GM13976 (cell line): ENCODE results near the gene SLC22A3.

Experiments used
- DNase-seq: peaks from one replicate; pipeline ENCODE4 v3.0.0; 2012; ENCODE audit warnings: low spot score
- CTCF ChIP-seq: IDR thresholded peaks from 2 replicates; pipeline ENCODE4 v1.5.1; 2012; ENCODE audit warnings: borderline replicate concordance, mild to moderate bottlenecking; ENCODE audit not compliant: insufficient read depth; ENCODE audit errors: extremely low read depth, missing control alignments, control extremely low read depth
- in situ Hi-C: fragments of 300-500 bp; cut with MboI; formaldehyde crosslinking; loops from one replicate; pipeline ENCODE4 v1.12.0; 2022; ENCODE audit warnings: low sequenced_read_pairs, mixed read lengths, inconsistent platforms; ENCODE audit not compliant: unreplicated experiment

The SLC22A3 gene

DNA sequence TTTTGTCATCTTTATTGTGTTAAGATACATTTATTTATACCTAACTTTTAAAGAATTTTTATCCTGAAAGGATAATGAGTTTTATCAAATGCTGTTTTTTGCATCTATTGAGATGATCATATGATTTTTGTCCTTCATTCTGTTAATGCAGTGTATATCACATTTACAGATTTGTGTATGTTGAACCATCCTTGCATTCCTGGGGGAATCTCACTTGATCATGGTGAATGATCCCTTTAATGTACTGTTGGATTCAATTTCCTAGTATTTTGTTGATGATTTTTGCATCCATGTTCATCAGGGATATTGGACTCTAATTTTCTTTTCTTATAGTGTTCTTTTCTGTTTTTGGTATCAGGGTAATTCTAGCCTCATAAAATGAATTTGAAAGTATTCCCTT is 38.5 kb upstream of the SLC22A3 start:
- in situ Hi-C loops, result no loop called here
- no peak for DNase-seq
- TF ChIP-seq CTCF, result no peak

GRCh38 chr6:160312900-160313299 is 35.3 kb upstream of the SLC22A3 start:
- in situ Hi-C loops, result no loop called here
- TF ChIP-seq CTCF, result no peak
- no peak for DNase-seq

DNA sequence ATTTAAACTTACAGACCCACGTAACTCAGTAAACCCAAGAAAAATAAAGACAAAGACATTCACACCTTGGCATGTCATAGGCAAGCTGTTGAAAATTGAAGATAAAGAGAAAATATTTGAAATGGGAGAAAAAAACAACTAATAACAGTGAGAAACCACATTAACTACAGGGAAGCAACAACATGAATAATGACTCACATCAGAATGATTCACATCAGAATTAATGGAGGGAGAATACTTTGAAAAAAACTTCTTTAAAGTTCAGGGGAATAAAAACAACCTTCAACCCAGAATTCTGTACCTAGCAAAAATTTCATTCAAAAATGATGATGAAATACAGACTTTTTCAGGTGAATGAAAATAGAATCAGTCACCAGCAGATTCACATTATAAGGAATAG is 32.9 kb upstream of the SLC22A3 start:
- TF ChIP-seq CTCF, result no peak
- DNase-seq, result no peak
- in situ Hi-C loops, result no loop called here

DNA sequence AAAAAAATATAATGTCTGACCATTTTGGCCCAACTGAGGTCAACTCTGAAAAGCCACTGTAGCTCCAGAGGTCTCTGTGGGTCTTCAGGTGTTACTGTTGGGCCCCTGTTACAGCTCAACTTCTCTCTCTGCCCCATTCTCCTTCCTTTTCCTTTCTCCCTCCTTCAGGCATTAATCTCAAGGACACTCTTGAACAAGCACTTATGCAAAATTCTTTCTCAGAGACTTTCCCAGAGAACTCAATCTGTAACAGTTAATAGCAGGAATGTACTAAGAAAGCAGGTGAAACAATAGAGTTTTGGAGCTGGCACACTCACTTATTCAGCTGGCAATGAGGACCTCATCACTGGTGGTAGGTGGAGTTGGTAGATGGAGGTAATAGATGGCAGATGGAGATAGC is 31.9 kb upstream of the SLC22A3 start:
- no peak for TF ChIP-seq CTCF
- in situ Hi-C loops, result no loop called here
- DNase-seq, result no peak

DNA sequence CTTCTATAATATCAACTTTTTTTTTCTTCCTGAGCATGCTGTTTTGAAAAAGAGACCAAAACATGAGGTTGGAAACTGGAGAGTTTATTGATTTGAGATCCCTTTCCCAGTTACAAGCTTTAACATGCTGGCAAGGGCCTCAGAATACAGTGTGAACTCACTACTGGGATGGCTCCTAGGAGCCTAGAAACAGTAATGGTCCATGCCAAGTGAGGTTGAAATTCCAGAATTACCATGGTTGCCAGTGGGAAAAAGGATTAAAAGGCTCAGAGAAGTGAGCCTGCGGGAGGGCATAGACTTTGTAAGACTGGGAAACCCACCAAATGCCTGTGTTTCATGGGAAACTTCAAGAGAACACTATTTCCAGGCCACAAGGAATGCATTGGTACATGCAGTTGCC is 28.9 kb upstream of the SLC22A3 start:
- in situ Hi-C loops, result no loop called here
- no peak for TF ChIP-seq CTCF
- no peak for DNase-seq

DNA sequence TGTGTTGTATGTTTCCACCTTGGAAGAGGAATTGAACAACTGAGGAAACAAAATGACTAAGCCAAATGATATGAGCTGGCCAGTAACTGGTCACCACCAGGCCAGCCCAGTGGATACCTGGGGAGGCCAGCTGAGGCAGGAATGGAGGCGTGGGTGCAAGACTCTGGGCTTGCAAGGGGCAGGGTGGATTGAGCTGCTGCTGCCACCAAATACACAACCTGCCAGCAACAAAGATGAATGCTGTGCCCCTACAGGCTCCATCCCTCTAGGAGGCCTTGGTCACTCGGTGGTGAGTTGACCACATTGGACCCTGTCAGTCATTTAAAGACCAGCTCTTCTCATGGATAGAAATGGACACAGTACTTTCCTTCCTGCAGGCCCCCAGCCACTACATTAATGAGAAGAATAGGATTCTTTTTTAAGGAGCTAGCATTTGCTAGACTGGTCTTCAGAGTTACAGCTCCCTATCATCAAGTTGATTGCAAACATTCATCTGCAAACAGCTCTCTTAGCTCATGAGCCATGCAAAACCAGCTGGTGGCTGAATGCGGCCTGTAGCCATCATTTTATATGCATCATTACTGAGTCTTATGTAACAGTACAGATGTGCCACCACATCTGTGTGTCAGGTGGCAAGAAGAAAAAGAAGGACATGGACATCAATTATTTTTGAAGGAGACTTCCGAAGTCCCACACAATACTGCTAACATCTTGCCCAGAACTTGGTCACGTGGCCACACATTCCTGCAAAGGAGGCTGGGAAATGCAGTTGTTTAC is 26.3 kb upstream of the SLC22A3 start:
- in situ Hi-C loops, result no loop called here
- no peak for TF ChIP-seq CTCF
- DNase-seq, result no peak
